Liver (tissue), 9 donors: Measurements from ENCODE around the gene YTHDF2. TPM values are rescaled to one million over a fixed set of nuclear protein-coding genes. Genes with fewer than 3 reads are reported as not detected.

Source experiments
- DNase-seq: peaks from one replicate; pipeline ENCODE4 v3.0.0-alpha.2; 2017; ENCODE audit warnings: low spot score
- H3K27ac ChIP-seq, 2 donors: one replicate each; pipeline ENCODE4 v1.7.0; 2013; ENCODE audit warnings: inconsistent platforms in 2 of 2, low read length in 2 of 2, control low read depth in 1 of 2, low read depth in 1 of 2, mild to moderate bottlenecking in 1 of 2
- H3K27me3 ChIP-seq, 4 donors: one replicate each; pipeline versions ENCODE4 v1.6.1 to v1.7.0; 2013; ENCODE audit warnings: low read length in 3 of 4, inconsistent platforms in 1 of 4, mild to moderate bottlenecking in 1 of 4, moderate library complexity in 1 of 4; ENCODE audit not compliant: control insufficient read depth in 4 of 4, insufficient read depth in 4 of 4
- H3K36me3 ChIP-seq, 4 donors: one replicate each; pipeline versions ENCODE4 v1.6.1 to v1.7.0; 2013; ENCODE audit warnings: low read length in 3 of 4, mild to moderate bottlenecking in 3 of 4, low read depth in 1 of 4, moderate library complexity in 1 of 4; ENCODE audit not compliant: control insufficient read depth in 4 of 4, insufficient read depth in 3 of 4
- H3K4me1 ChIP-seq, 4 donors: one replicate each; pipeline versions ENCODE4 v1.6.1 to v1.7.0; 2013; ENCODE audit warnings: low read length in 3 of 4, mild to moderate bottlenecking in 3 of 4, moderate library complexity in 1 of 4; ENCODE audit not compliant: control insufficient read depth in 4 of 4, insufficient read depth in 4 of 4
- H3K4me3 ChIP-seq, 3 donors: one replicate each; pipeline versions ENCODE4 v1.6.1 to v1.7.0; 2013; ENCODE audit warnings: low read length in 3 of 3, control low read depth in 1 of 3, low read depth in 1 of 3, mild to moderate bottlenecking in 1 of 3
- H3K9ac ChIP-seq, 2 donors: one replicate each; pipeline ENCODE4 v1.7.0; 2013; ENCODE audit warnings: low read length in 2 of 2, mild to moderate bottlenecking in 2 of 2, moderate library complexity in 2 of 2, control low read depth in 1 of 2, low read depth in 1 of 2
- H3K9me3 ChIP-seq, 4 donors: one replicate each; pipeline versions ENCODE4 v1.6.1 to v1.7.0; 2013; ENCODE audit warnings: low read length in 3 of 4; ENCODE audit not compliant: control insufficient read depth in 4 of 4
- FOXA1 ChIP-seq: IDR thresholded peaks from 2 replicates; pipeline ENCODE4 v1.6.1; 2016; ENCODE audit warnings: antibody characterized with exemption
- HNF4G ChIP-seq: IDR thresholded peaks from 2 replicates; pipeline ENCODE4 v1.6.1; 2016; ENCODE audit warnings: antibody characterized with exemption
- NR2F2 ChIP-seq: IDR thresholded peaks from 2 replicates; pipeline ENCODE4 v1.6.1; 2016; ENCODE audit warnings: antibody characterized with exemption
- RAD21 ChIP-seq, 2 donors: IDR thresholded peaks; 2 replicates each; pipeline ENCODE4 v1.6.1; 2016; ENCODE audit warnings: antibody characterized with exemption in 2 of 2, mild to moderate bottlenecking in 2 of 2
- WGBS: extraction: QIAGEN DNeasy Blood & Tissue Kit; methylation state at CpG from one replicate; pipeline ENCODE4 v1.1.7; 2013; 5-methylcytosine and 5-hydroxymethylcytosine counted together
- polyA plus RNA-seq, 2 donors: library from polyadenylated mRNA; stranded (reverse) in 1 of 2; unstranded in 1 of 2; fragments of 200-250 nt in 1 of 2; fragments of >200 nt in 1 of 2; fragmentation: Nextera tagmentation in 1 of 2; extraction: Ambion mirVana in 1 of 2; gene quantifications; one replicate each; pipeline versions ENCODE4 v1.2.1 to v1.2.3, GENCODE V29; 2013 to 2015
- total RNA-seq, 2 donors: library from RNA; depleted of rRNA; stranded (reverse); fragments of >200 nt; gene quantifications; one replicate each; pipeline ENCODE4 v1.2.3, GENCODE V29; 2014
- TF ChIP-seq, protein P1 (sequence below): IDR thresholded peaks from 2 replicates; pipeline ENCODE4 v1.6.1; 2016; ENCODE audit warnings: antibody characterized with exemption
- TF ChIP-seq, protein P2 (sequence below): fragments of 150-350 bp; IDR thresholded peaks from 2 replicates; pipeline ENCODE4 v1.5.1; 2017; ENCODE audit warnings: improper control_type of control experiment, low read depth, low read length; ENCODE audit not compliant: missing input control
- TF ChIP-seq, protein P3 (sequence below): IDR thresholded peaks from 2 replicates; pipeline ENCODE4 v1.6.1; 2016; ENCODE audit warnings: antibody characterized with exemption
- TF ChIP-seq, protein P4 (sequence below): IDR thresholded peaks from 2 replicates; pipeline ENCODE4 v1.6.1; 2016; ENCODE audit warnings: antibody characterized with exemption
- TF ChIP-seq, protein P5 (sequence below): IDR thresholded peaks from 2 replicates; pipeline ENCODE4 v1.6.1; 2016; ENCODE audit warnings: antibody characterized with exemption, mild to moderate bottlenecking
- donor health status: healthy.
- donor health status: healthy.
- donor health status: healthy.
- donor health status: healthy.
- donor health status: healthy.

Gene YTHDF2
- total and polyA plus RNA-seq, 4 donors: 21.1 to 37.9 (median 29.9) TPM

DNA sequence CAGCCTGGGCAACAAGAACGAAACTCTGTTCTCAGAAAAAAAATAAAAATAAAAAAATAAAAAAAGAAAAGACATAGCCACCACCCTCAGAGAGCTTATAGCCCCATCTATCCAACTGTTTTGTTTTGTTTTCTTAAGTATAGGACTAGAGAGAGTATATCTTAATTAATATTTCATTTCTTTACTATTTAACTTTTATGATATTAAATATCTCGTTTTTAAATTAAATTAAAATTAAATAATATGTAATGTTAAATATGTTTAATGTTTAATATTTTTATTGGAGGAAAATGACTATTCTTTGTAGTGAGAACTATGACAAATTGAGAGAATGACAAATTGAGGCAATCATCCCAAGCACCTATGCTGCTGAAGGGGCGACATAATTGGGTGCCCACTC is 33.1 kb upstream of the YTHDF2 start:
- Histone ChIP-seq H3K9me3 (no peaks in the 10 kb centered on the region), H3K4me3 (no peak overlapping the region), H3K4me1 (no peaks in the 10 kb centered on the region), H3K9ac (no peak overlapping the region), H3K36me3 (peaks cover 7 to 30% (median 15%) of the 10 kb centered on the region in 4 donors), H3K27me3 (no peaks in the 10 kb centered on the region), H3K27ac (no peak overlapping the region)
- no peak for TF ChIP-seq FOXA1
- TF ChIP-seq, protein P1, sequence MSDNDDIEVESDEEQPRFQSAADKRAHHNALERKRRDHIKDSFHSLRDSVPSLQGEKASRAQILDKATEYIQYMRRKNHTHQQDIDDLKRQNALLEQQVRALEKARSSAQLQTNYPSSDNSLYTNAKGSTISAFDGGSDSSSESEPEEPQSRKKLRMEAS: no peak
- TF ChIP-seq, protein P2, sequence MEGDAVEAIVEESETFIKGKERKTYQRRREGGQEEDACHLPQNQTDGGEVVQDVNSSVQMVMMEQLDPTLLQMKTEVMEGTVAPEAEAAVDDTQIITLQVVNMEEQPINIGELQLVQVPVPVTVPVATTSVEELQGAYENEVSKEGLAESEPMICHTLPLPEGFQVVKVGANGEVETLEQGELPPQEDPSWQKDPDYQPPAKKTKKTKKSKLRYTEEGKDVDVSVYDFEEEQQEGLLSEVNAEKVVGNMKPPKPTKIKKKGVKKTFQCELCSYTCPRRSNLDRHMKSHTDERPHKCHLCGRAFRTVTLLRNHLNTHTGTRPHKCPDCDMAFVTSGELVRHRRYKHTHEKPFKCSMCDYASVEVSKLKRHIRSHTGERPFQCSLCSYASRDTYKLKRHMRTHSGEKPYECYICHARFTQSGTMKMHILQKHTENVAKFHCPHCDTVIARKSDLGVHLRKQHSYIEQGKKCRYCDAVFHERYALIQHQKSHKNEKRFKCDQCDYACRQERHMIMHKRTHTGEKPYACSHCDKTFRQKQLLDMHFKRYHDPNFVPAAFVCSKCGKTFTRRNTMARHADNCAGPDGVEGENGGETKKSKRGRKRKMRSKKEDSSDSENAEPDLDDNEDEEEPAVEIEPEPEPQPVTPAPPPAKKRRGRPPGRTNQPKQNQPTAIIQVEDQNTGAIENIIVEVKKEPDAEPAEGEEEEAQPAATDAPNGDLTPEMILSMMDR: no peak
- TF ChIP-seq, protein P3, sequence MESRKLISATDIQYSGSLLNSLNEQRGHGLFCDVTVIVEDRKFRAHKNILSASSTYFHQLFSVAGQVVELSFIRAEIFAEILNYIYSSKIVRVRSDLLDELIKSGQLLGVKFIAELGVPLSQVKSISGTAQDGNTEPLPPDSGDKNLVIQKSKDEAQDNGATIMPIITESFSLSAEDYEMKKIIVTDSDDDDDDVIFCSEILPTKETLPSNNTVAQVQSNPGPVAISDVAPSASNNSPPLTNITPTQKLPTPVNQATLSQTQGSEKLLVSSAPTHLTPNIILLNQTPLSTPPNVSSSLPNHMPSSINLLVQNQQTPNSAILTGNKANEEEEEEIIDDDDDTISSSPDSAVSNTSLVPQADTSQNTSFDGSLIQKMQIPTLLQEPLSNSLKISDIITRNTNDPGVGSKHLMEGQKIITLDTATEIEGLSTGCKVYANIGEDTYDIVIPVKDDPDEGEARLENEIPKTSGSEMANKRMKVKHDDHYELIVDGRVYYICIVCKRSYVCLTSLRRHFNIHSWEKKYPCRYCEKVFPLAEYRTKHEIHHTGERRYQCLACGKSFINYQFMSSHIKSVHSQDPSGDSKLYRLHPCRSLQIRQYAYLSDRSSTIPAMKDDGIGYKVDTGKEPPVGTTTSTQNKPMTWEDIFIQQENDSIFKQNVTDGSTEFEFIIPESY: no peak
- no peak for TF ChIP-seq NR2F2
- TF ChIP-seq, protein P4, sequence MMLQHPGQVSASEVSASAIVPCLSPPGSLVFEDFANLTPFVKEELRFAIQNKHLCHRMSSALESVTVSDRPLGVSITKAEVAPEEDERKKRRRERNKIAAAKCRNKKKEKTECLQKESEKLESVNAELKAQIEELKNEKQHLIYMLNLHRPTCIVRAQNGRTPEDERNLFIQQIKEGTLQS: no peak
- TF ChIP-seq RAD21 (IDR thresholded peaks at IDR 0.05): no peak
- TF ChIP-seq HNF4G: no peak
- WGBS: 89% methylated on average over 3 of the region's 3 CpGs
- DNase-seq: no peak

DNA sequence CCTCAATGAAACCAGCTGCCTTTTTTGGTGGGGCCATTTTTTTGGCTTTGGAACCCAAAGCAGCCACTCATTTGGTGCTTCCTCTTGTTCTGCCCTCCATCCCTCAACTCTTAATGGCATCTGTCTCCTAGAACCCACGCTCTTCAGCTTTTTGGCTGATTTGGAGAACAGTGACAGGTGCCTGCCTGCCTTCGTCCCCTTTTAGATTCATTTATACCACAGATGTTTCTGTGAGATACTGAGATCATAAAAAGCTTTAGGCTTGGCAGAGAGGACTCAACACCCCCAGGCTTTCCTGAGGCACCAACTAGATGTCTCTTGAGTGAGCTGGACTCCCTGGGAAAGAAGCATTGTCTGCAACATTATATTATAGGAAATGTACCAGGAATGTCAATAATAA is 20.4 kb upstream of the YTHDF2 start:
- no peaks in the 10 kb centered on the region for H3K4me1 ChIP-seq
- no peak overlapping the region for H3K4me3 ChIP-seq
- no peak for DNase-seq
- H3K9me3 ChIP-seq: no peaks in the 10 kb centered on the region
- H3K9ac ChIP-seq: no peak overlapping the region
- H3K27me3 ChIP-seq: no peaks in the 10 kb centered on the region
- H3K36me3 ChIP-seq: peaks cover 0 to 29% (median 12%) of the 10 kb centered on the region in 4 donors
- no peak for TF ChIP-seq FOXA1
- TF ChIP-seq, protein P1: no peak
- TF ChIP-seq, protein P5, sequence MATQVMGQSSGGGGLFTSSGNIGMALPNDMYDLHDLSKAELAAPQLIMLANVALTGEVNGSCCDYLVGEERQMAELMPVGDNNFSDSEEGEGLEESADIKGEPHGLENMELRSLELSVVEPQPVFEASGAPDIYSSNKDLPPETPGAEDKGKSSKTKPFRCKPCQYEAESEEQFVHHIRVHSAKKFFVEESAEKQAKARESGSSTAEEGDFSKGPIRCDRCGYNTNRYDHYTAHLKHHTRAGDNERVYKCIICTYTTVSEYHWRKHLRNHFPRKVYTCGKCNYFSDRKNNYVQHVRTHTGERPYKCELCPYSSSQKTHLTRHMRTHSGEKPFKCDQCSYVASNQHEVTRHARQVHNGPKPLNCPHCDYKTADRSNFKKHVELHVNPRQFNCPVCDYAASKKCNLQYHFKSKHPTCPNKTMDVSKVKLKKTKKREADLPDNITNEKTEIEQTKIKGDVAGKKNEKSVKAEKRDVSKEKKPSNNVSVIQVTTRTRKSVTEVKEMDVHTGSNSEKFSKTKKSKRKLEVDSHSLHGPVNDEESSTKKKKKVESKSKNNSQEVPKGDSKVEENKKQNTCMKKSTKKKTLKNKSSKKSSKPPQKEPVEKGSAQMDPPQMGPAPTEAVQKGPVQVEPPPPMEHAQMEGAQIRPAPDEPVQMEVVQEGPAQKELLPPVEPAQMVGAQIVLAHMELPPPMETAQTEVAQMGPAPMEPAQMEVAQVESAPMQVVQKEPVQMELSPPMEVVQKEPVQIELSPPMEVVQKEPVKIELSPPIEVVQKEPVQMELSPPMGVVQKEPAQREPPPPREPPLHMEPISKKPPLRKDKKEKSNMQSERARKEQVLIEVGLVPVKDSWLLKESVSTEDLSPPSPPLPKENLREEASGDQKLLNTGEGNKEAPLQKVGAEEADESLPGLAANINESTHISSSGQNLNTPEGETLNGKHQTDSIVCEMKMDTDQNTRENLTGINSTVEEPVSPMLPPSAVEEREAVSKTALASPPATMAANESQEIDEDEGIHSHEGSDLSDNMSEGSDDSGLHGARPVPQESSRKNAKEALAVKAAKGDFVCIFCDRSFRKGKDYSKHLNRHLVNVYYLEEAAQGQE: no peak
- H3K27ac ChIP-seq: no peak overlapping the region
- 97% methylated on average over 2 of the region's 2 CpGs for WGBS
